Thyroid gland (tissue), 4 donors: Measurements from ENCODE around the gene TBXAS1. TPM values are rescaled to one million over a fixed set of nuclear protein-coding genes. Genes with fewer than 3 reads are reported as not detected.

Experiments
- DNase-seq, 2 donors: peaks; one replicate each; pipeline ENCODE4 v3.0.0-alpha.2; 2019
- H3K27ac ChIP-seq, 3 donors: fragments of 200-600 bp; sonication (generic); 1 replicate in 2 of 3; 2 replicates in 1 of 3; pipeline ENCODE4 v1.5.1; 2016 to 2019; ENCODE audit warnings: mild to moderate bottlenecking in 1 of 3, moderate library complexity in 1 of 3
- H3K27me3 ChIP-seq: fragments of 200-600 bp; sonication (generic); one replicate; pipeline ENCODE4 v1.5.1; 2019
- H3K36me3 ChIP-seq, 2 donors: fragments of 200-600 bp; sonication (generic); one replicate each; pipeline ENCODE4 v1.5.1; 2016 to 2019
- H3K4me1 ChIP-seq, 2 donors: fragments of 200-600 bp; sonication (generic); one replicate each; pipeline ENCODE4 v1.5.1; 2017 to 2019
- H3K4me3 ChIP-seq, 3 donors: fragments of 200-600 bp; sonication (generic); replicated peaks in 1 of 3; 1 replicate in 2 of 3; 2 replicates in 1 of 3; pipeline ENCODE4 v1.5.1; 2016; ENCODE audit warnings: mild to moderate bottlenecking in 1 of 3
- H3K9me3 ChIP-seq: fragments of 200-600 bp; sonication (generic); one replicate; pipeline ENCODE4 v1.5.1; 2017
- CTCF ChIP-seq, 6 experiments: fragments of 200-600 bp in 3 of 6; fragments of 450-650 bp in 3 of 6; sonication (generic) in 3 of 6; IDR thresholded peaks; one replicate each; pipeline ENCODE4 v1.5.1; 2016 to 2019; ENCODE audit warnings: antibody characterized with exemption in 6 of 6, mild to moderate bottlenecking in 2 of 6, inconsistent platforms in 1 of 6, moderate library complexity in 1 of 6
- POLR2A ChIP-seq, 2 donors: fragments of 450-650 bp; IDR thresholded peaks; one replicate each; pipeline ENCODE4 v1.6.1; 2017; ENCODE audit warnings: antibody characterized with exemption in 2 of 2, mild to moderate bottlenecking in 2 of 2, moderate library complexity in 1 of 2
- WGBS, 2 donors: methylation state at CpG; one replicate each; pipeline ENCODE4 v1.1.5; 2017; 5-methylcytosine and 5-hydroxymethylcytosine counted together
- intact Hi-C: fragments of 100-400 bp; cut with DNase I; formaldehyde crosslinking; loops from one replicate; pipeline ENCODE4 v1.15.1; 2023
- total RNA-seq, 4 donors: library from RNA; depleted of rRNA; stranded (reverse); fragments of >200 nt; gene quantifications; one replicate each; pipeline ENCODE4 v1.2.3, GENCODE V29; 2016

TBXAS1 gene
- total RNA-seq, 4 donors from 2014 or later: 5.1 to 13.2 (median 8.7) TPM

- Histone ChIP-seq H3K27ac (no peak overlapping the region), H3K27me3 (no peaks in the 10 kb centered on the region), H3K36me3 (no peaks in the 10 kb centered on the region), H3K4me1 (no peaks in the 10 kb centered on the region), H3K9me3 (no peaks in the 10 kb centered on the region), H3K4me3 (no peak overlapping the region)
- TF ChIP-seq CTCF (IDR thresholded peaks at IDR 0.05) (no peak), POLR2A (IDR thresholded peaks at IDR 0.05) (no peak)
- 70 to 75% methylated on average over 7 to 8 of the region's 8 CpGs for WGBS, 2 donors
- no peak for DNase-seq
- intact Hi-C loops: no loop called here
Observed at GRCh38 chr7:139984642-139985539, 155.8 kb downstream of the TBXAS1 start.

- Histone ChIP-seq H3K4me1 (no peaks in the 10 kb centered on the region), H3K36me3 (no peaks in the 10 kb centered on the region)
- intact Hi-C loops: no loop called here
Observed at GRCh38 chr7:139985811-139986210, 156.7 kb downstream of the TBXAS1 start.

DNA sequence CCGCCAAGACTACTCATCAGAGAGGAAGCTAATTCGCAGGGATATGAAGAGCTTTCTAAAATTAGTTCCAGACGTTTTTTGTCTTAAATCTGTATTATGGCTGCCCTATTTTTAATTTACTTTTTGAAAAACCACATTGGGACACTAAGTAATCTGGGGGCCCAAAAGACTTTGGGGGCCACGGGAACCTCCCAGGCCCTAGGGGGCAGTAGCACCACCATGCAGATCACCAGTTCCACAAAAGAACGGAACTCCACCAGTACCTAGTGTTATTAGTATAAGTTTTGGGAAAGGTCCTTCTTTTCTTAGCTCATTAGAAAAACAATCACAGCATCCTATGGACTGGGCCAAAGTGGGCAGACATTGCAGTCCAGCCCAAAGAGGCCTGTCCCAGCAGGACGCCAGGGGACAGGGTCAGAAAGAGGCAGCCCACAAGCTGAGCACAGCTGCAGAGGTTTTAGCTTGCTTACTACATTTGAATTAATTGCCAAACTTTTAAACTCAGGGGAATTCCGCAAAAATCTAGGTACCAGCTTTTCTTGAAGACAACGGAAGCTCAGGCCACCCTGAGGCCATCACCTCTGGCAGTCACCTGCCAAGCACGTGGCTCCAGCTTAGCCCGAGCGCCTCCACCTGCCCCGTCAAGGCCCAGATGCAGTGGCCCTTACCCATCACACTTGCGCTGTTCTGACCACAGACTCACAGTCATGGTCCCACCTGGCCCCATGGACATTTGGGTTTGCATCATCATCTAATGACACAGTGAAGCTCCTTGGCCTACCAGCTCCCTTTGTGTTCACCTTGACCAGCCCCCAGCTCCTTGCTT, 158.8 kb downstream of the TBXAS1 start:
- Histone ChIP-seq H3K4me1 (no peaks in the 10 kb centered on the region), H3K27ac (no peak overlapping the region), H3K36me3 (no peaks in the 10 kb centered on the region), H3K27me3 (no peaks in the 10 kb centered on the region), H3K4me3 (no peak overlapping the region), H3K9me3 (no peaks in the 10 kb centered on the region)
- TF ChIP-seq CTCF (IDR thresholded peaks at IDR 0.05) (no peak), POLR2A (IDR thresholded peaks at IDR 0.05) (no peak)
- DNase-seq: no peak
- intact Hi-C loops: no loop called here
- 88 to 89% methylated on average over 13 of the region's 13 CpGs for WGBS, 2 donors

More at GRCh38 chr7:139985811-139986210, 156.7 kb downstream of the TBXAS1 start:
- Histone ChIP-seq H3K4me3 (no peak overlapping the region), H3K27ac (no peak overlapping the region), H3K27me3 (no peaks in the 10 kb centered on the region), H3K9me3 (no peaks in the 10 kb centered on the region)
- TF ChIP-seq POLR2A (IDR thresholded peaks at IDR 0.05) (no peak), CTCF (IDR thresholded peaks at IDR 0.05) (no peak)
- DNase-seq: no peak
- WGBS, 2 donors: 77 to 93% methylated on average over 6 to 10 of the region's 10 CpGs

- Histone ChIP-seq H3K9me3 (no peaks in the 10 kb centered on the region), H3K4me1 (no peaks in the 10 kb centered on the region), H3K27me3 (no peaks in the 10 kb centered on the region), H3K36me3 (no peaks in the 10 kb centered on the region), H3K27ac (no peak overlapping the region), H3K4me3 (no peak overlapping the region)
- no peak for DNase-seq
- intact Hi-C loops: no loop called here
- 79% methylated on average over 11 to 12 of the region's 12 CpGs for WGBS, 2 donors
- TF ChIP-seq CTCF (IDR thresholded peaks at IDR 0.05): no peak
- no peak for TF ChIP-seq POLR2A (IDR thresholded peaks at IDR 0.05)
Observed at GRCh38 chr7:139989366-139990141, 160.5 kb downstream of the TBXAS1 start.
